ENCODE results near the gene INTS11. TPM values are rescaled to one million over a fixed set of nuclear protein-coding genes. Genes with fewer than 3 reads are reported as not detected.
A peak's percentile ranks its signal among the peaks of the same experiment; 100 is the strongest.

The INTS11 gene
- total and polyA plus RNA-seq, 9 of the 15 experiments (the other 6 are each of a cell fraction or from before 2014, with no cell fraction given): 3.6 to 183 (median 110) TPM

GRCh38 chr1:1298861-1299685, 25.4 kb downstream of the INTS11 start (continued):
- TF ChIP-seq FIP1L1 (IDR thresholded peaks at IDR 0.05; ENCODE audit: low read depth, low read length, poor library complexity, severe bottlenecking) (no peak), NFIC (IDR thresholded peaks at IDR 0.05) (no peak), WHSC1 (IDR thresholded peaks at IDR 0.05; ENCODE audit: low read length) (no peak), TEAD4 (IDR thresholded peaks at IDR 0.05; ENCODE audit: low read length) (no peak), TEAD4 (CRISPR knock-in tag; IDR thresholded peaks at IDR 0.05; ENCODE audit: borderline replicate concordance) (no peak), ZNF561 (CRISPR knock-in tag; conservative IDR thresholded peaks at IDR 0.05) (no peak), POLR2AphosphoS2 (IDR thresholded peaks at IDR 0.05; ENCODE audit: low read length) (no peak), FOXJ3 (CRISPR knock-in tag; IDR thresholded peaks at IDR 0.05) (no peak), L3MBTL2 (IDR thresholded peaks at IDR 0.05) (no peak), TFAP4 (CRISPR knock-in tag; IDR thresholded peaks at IDR 0.05; ENCODE audit: borderline replicate concordance) (peak; percentile 40; the same call in 1 of the 2 replicates), POLR2G (IDR thresholded peaks at IDR 0.05; ENCODE audit: low read depth, low read length) (peak; percentile 69), ZBTB1 (CRISPR knock-in tag; IDR thresholded peaks at IDR 0.05; ENCODE audit: borderline replicate concordance, low read depth) (no peak), ZNF75A (CRISPR knock-in tag; IDR thresholded peaks at IDR 0.05) (no peak), ZNF274 (IDR thresholded peaks at IDR 0.05; ENCODE audit: borderline replicate concordance, low read depth, low read length) (no peak), NR3C1 (CRISPR knock-in tag; IDR thresholded peaks at IDR 0.05) (peak; percentile 48), ZNF57 (CRISPR knock-in tag; IDR thresholded peaks at IDR 0.05) (no peak), EHMT2 (IDR thresholded peaks at IDR 0.05) (peak; percentile 89), MIER1 (IDR thresholded peaks at IDR 0.05; ENCODE audit: low read depth) (peak; percentile 86), RBFOX2 (IDR thresholded peaks at IDR 0.05; ENCODE audit: low read depth, low read length) (0 out of 2 replicates have a peak, but pooled peaks have one; percentile 12), ID3 (CRISPR knock-in tag; IDR thresholded peaks at IDR 0.05) (no peak), ID3 (tag; IDR thresholded peaks at IDR 0.05) (no peak), ZNF311 (CRISPR knock-in tag; IDR thresholded peaks at IDR 0.05) (no peak)
- TF ChIP-seq, protein P1, sequence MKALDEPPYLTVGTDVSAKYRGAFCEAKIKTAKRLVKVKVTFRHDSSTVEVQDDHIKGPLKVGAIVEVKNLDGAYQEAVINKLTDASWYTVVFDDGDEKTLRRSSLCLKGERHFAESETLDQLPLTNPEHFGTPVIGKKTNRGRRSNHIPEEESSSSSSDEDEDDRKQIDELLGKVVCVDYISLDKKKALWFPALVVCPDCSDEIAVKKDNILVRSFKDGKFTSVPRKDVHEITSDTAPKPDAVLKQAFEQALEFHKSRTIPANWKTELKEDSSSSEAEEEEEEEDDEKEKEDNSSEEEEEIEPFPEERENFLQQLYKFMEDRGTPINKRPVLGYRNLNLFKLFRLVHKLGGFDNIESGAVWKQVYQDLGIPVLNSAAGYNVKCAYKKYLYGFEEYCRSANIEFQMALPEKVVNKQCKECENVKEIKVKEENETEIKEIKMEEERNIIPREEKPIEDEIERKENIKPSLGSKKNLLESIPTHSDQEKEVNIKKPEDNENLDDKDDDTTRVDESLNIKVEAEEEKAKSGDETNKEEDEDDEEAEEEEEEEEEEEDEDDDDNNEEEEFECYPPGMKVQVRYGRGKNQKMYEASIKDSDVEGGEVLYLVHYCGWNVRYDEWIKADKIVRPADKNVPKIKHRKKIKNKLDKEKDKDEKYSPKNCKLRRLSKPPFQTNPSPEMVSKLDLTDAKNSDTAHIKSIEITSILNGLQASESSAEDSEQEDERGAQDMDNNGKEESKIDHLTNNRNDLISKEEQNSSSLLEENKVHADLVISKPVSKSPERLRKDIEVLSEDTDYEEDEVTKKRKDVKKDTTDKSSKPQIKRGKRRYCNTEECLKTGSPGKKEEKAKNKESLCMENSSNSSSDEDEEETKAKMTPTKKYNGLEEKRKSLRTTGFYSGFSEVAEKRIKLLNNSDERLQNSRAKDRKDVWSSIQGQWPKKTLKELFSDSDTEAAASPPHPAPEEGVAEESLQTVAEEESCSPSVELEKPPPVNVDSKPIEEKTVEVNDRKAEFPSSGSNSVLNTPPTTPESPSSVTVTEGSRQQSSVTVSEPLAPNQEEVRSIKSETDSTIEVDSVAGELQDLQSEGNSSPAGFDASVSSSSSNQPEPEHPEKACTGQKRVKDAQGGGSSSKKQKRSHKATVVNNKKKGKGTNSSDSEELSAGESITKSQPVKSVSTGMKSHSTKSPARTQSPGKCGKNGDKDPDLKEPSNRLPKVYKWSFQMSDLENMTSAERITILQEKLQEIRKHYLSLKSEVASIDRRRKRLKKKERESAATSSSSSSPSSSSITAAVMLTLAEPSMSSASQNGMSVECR (CRISPR knock-in tag; IDR thresholded peaks at IDR 0.05): peak; percentile 56; the same call in 1 of the 2 replicates
- TF ChIP-seq, protein P2, sequence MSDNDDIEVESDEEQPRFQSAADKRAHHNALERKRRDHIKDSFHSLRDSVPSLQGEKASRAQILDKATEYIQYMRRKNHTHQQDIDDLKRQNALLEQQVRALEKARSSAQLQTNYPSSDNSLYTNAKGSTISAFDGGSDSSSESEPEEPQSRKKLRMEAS (CRISPR knock-in tag; IDR thresholded peaks at IDR 0.05): peak; percentile 26; the same call in 1 of the 2 replicates

Data from K562 (cell line).